Stimulated activated CD4-positive, alpha-beta T cell treated with anti-CD3 and anti-CD28 coated beads, Interleukin-1b, Interleukin-23, amount 100 ng/mL, for 24 hours (primary cell): ENCODE results near the gene PTGFRN.

ENCODE experiments used
- DNase-seq, 4 experiments: peaks; one replicate each; pipeline ENCODE4 v3.0.0-alpha.2; 2020; ENCODE audit warnings: low read depth in 4 of 4, low spot score in 1 of 4

Gene PTGFRN

DNA sequence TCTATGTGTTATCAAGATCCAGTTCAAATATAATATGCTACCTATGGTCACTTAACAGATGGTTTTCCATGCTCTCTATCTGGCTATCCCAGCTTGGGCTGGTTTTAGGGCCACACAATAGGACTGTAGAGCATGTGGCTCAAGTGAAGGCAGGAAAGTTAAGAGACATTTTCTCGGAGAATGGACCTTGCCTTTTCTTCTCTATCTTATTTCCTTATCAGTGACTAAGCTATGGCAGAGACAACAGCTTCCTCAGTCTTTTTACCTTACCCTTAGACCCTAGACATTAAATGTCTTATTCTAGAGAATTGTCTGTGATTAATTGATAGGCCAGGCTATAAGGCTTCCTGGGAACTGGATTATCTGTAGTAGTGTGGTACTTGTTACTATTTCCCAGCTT is 120.0 kb downstream of the PTGFRN start:
- no peak for DNase-seq

DNA sequence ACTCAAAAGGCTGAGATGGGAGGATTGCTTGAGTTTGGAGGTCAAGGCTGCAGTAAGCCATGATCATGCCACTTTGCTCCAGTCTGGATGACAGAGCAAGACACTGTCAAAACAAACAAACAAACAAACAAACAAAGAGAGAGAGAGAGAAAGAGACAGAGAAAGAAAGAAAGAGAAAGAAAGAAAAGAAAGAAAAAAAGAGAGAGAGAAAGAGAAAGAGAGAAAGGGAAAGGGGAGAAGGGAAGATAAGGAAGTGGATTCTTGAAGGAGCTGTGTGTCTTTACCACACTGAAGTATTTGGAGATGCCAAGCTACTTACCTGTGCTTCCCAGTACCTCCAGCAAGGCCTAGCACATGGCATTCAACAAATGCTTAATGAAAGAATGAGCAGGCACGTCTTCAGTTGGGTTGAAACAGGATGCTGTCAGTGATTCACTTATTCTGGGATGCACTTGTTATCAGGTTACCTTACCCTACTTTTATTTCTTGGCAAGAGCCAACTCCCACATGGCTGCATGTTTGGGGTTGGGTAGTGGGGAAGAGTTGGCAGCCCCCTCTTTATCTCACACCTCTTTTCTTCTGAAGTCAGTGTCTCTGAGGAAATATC is 120.7 kb downstream of the PTGFRN start:
- DNase-seq: no peak

DNA sequence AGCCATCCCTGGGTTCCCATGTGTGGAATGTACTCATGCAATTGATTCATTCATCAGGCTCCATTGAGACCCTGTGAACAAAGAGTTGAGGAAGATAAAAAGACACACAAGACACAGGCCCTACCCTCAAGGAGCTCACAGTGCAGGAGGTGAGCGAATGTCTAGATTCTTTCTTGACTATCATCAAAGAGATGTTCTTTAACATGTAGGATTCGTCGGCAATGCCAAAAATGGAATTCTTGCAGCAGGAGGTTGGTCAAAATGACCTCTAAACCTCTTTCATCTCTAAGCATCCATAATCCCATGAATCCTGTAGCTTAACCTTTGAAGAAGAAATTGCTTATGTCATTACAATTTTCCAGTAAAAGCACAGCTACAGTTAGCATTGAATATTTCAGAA is 122.5 kb downstream of the PTGFRN start:
- no peak for DNase-seq

DNA sequence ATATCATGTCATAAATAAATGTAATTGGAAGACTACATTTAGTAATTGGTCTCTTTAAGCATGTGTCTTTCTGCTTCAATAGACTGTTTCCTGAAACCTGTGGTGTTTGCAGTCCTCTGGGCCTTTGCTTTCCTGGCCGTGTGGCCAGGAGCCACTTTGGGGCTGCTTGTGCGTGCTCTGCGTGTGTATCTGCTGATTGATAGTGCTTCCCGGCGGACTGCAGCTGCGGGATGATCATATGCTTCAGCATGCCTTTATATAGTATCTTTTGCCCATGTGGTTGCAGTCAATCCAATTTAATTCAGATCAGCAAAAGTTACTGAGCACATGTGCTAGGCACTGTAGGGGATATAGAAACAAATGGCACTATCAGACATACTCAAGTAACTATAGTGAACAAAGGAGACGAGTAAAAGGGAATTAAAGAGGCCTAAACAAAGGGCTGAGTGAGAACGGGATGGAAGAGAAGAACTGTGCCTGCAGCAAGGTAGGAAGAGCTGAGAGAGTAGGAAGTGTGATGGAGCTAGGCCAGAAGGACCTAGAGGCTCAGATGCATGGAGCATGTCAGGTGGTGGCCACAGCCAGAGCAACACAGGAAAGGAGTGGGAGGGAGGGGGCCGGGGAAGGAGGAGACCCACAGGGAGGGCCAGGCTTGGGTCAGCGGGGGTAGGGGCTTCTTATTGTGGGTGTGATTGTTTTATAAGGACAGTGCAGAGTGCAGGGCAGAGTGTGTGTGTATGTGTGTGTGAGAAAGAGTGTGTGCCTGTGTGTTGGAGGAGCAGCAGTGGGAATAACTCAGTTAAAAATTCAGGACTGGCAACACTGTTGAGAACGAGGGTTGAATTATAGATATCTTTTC is 123.2 kb downstream of the PTGFRN start:
- no peak for DNase-seq

DNA sequence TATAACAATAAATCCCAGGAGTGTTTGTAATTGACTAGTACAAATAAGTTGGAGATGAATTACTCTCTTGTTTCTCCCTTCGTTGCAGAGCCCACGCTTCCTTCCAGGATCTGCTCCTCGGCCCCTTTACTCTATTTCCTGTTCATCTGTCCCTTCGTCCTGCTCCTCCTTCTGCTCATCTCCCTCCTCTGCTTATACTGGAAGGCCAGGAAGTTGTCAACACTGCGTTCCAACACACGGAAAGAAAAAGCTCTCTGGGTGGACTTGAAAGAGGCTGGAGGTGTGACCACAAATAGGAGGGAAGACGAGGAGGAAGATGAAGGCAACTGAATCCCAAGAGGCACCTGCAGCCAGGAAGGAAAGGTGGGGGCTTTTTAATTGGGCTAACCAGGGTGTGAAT is 124.1 kb downstream of the PTGFRN start:
- DNase-seq: no peak

DNA sequence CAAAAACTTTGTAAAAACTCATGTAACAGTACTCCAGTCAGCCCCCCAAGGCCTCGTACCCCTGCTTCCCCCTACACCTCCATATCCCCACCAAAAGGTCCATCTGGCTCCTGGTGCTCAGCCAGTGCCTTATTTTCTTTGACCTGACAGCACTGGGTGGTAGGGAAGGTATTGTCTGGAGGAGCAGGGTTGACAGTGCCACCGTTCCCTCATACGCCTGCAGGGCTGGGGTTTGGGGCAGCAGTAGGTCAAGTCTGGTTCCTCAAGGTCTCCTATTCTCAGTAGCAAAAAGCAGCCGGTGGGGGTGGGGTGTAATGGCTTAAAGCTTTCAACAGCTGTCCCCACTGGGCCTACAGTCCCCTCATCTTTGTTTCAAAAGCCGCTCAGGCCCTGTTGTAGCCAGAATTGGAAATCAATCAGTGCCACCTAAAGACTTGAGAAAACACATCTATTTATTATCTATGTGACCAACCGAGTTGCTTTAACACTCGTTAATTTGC is 125.1 kb downstream of the PTGFRN start:
- no peak for DNase-seq

DNA sequence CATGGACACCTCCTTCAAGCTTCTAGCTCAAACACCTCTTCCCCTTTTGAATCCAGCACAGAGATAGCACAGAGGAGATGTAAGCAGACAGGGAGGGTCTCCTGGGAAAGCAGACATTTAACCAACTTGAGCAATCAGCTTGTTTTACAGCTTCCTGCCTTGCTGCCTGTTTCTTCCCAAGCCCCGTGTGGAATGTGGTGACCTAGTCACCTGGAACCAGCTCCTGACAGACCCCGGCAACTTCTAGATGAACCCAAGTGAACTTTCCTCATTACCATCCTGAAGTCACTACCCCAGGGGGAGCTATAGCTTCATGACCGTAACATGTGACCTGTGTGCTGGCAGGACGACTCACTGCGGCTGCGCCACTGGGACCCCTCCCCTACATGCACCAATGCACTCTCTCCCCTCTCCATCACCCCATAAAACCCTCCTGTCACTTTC is 126.3 kb downstream of the PTGFRN start:
- DNase-seq: no peak

DNA sequence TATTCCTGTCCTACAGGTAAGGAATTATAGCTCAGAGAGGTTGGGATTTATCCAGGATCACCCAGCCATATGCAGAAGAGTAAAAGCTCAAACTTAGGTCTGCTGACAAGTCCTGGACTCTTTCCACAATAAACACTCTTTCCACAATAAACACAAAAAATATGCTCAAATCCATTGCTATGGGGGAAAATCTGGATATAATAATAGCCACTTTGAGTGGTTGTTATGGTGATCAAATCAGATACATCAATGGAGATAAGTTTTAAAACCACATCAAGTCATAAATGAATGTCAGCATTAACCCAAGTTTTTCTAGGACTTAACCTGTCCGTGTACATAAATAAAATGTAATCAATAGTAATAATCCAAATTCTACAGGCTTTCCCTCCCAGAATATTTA is 128.1 kb downstream of the PTGFRN start:
- no peak for DNase-seq

DNA sequence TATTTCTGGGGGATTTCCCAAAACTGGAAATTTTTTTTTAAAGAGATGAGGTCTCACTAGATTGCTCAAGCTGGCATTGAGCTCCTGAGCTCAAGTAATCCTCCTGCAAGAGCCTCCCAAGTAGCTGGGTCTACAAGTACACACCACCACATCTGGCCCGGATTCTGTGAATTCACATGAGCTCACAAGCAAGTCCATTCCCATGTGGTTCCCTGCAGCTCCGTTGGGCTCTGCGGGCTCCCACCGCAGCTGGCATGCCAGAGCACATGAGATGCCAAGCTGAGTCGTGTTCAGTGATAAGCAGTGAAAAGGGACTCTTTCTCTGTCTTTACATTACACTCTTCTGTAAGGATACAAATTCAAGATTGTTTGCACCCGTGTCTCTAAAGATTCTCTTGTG is 128.5 kb downstream of the PTGFRN start:
- DNase-seq: no peak
